Epithelial cell of proximal tubule (primary cell): ENCODE measurements around the gene XPA. TPM values are rescaled to one million over a fixed set of nuclear protein-coding genes. Genes with fewer than 3 reads are reported as not detected.
A peak's percentile ranks its signal among the peaks of the same experiment; 100 is the strongest.

ENCODE experiments used
- DNase-seq: peaks from one replicate; pipeline ENCODE4 v3.0.0-alpha.2; 2011; ENCODE audit warnings: low read depth
- H3K4me3 ChIP-seq: 2 replicates; pipeline ENCODE4 v1.5.1; 2011; ENCODE audit warnings: low read depth, mild to moderate bottlenecking, low read length
- CTCF ChIP-seq: conservative IDR thresholded peaks from 2 replicates; pipeline ENCODE4 v1.5.1; 2012; ENCODE audit warnings: low read depth, mild to moderate bottlenecking, low read length
- total RNA-seq: library from RNA; depleted of rRNA; stranded (reverse); fragments of >200 nt; gene quantifications from 2 replicates; pipeline ENCODE4 v1.2.3, GENCODE V29; 2015

XPA gene
- total RNA-seq, 1 donor from 2014 or later, result 7.6 TPM

- no peak for DNase-seq
- H3K4me3 ChIP-seq, result peak overlapping the region; percentile 82
- no peak for TF ChIP-seq CTCF
These were observed 62.1 kb downstream of the XPA start for GRCh38 chr9:97635026-97635425.

- DNase-seq, result no peak
These were observed 63.2 kb downstream of the XPA start for GRCh38 chr9:97633859-97634490.

GRCh38 chr9:97632985-97633858 lies 63.9 kb downstream of the XPA start, which contains the start of the genes NCBP1 and TSTD2:
TSS of gene NCBP1 (plus strand) at chr9:97633821. CDS start at chr9:97633882, 61 bp downstream.
TSS of gene TSTD2 (minus strand) at chr9:97633368. CDS start at chr9:97627562, 5,806 bp downstream.
- DNase-seq, result peak; percentile 81
- TF ChIP-seq CTCF, result no peak
- peak within 1 kb of the TSS; percentile 82 for H3K4me3 ChIP-seq

More at GRCh38 chr9:97633859-97634490, 63.2 kb downstream of the XPA start:
- peak overlapping the region; percentile 82 for H3K4me3 ChIP-seq
- TF ChIP-seq CTCF, result no peak

- peak overlapping the region; percentile 82 for H3K4me3 ChIP-seq
- DNase-seq, result peak; percentile 52
- TF ChIP-seq CTCF, result no peak
These were observed 64.7 kb downstream of the XPA start for GRCh38 chr9:97632248-97632984.

- no peak overlapping the region for H3K4me3 ChIP-seq
- TF ChIP-seq CTCF, result no peak
- no peak for DNase-seq
These were observed 66.5 kb downstream of the XPA start for GRCh38 chr9:97630591-97630990.

GRCh38 chr9:97629156-97629555 lies 68.0 kb downstream of the XPA start:
- no peak overlapping the region for H3K4me3 ChIP-seq
- no peak for TF ChIP-seq CTCF
- no peak for DNase-seq
